GM21526 (cell line): Measurements from ENCODE around the gene LRFN2.

Experiments used
- ATAC-seq: cut with Tn5 transposase; IDR thresholded peaks from one replicate; pipeline ENCODE4 v1.9.1; 2021; ENCODE audit warnings: moderate library complexity; ENCODE audit not compliant: unreplicated experiment, low FRiP score

The LRFN2 gene

GRCh38 chr6:40520678-40521077, 66.5 kb downstream of the LRFN2 start:
- no peak for ATAC-seq

GRCh38 chr6:40520084-40520483, 67.1 kb downstream of the LRFN2 start:
- ATAC-seq = no peak

DNA sequence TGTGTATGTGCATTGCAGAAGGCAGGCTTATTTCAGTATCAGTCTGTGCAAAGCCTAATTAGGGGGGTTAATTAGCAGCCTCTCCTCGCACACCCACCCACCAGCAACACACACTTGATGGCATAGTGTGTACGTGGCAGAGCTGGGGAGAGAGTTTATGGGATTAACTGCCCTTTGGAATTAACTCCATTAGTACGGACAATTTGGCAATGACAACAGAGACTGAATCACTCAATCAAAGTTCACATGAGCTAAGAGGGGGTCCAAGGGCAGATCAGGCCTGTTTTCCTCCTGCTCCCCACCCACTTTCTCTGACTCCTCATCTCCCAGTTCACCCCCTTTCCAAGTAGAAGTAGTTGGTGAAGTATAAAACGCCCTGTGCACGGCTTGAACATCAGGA, 69.5 kb downstream of the LRFN2 start:
- ATAC-seq = no peak

DNA sequence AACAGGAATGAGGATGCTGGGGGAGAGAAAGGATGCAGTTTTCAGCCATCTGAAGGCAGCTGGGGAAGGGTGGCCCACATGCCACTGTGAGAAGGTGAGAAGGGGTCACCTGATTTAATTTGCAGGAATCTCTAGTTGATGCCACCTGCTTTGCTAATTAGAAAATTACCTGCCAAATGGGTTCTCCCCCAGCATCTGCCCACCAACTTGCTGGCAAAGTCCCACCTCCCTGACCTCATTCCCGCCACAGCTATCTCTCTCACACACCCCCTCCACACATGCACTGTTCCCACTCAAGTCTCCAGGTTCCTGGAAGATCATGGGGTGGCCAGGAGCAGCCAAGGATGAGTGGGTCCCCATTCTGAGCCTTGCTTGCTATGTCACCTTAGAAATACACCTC, 70.7 kb downstream of the LRFN2 start:
- no peak for ATAC-seq

DNA sequence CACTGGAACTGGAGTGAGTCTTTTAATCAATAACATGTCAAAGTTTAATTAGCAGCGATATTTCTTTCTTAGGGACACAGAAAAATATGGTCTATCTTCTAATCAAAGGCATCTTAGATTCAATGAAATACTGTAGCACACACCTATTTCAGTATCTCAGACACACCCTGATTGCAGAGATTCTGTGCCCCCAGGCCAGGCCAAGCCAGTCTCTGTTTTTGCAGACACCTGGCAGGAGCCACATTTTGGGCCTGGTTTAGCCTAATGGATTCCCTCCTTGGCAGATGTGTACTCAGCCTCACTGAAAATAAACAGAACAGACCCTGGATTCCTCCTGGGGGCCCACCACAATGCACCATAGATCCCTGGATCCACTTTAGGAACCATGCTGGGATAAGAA, 74.8 kb downstream of the LRFN2 start:
- no peak for ATAC-seq

DNA sequence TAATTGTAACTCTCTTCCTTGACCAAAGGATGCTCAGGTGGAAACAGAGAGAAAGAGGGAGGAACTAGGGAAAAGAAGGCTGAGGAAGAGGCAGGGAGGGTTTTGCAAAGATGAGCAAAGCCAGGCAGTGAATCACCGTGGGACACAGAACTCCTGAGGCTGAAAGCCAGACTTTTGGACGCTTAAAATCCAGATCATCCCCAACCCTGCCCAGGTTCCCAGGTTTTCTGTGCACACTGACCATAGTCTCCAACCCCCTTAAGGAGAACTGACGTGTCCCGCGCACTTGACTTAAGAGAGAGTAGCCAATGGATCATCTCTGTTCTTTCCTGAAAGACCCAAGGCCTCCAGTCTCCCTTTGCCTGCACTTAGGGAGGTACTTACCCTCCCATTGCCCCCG, 75.3 kb downstream of the LRFN2 start:
- ATAC-seq = no peak

DNA sequence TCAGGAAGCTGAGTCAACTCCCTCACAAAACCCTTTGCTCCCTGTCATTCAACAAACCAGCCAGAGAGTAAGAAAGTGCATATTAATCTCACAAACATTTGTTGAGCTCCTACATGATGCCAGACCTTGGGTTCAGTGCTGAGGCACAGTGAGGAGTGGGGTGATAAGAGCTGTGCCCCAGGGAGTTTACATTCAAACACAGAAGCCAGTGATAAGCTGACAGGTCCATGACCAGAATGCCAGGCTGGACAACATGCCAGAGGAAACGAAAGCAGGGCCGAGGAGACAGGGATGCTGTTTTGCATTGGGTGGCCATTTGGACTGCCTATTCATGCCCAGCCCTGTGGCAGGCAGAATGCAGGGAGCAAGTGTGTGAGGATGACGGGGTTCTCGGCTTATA, 76.7 kb downstream of the LRFN2 start:
- no peak for ATAC-seq

- no peak for ATAC-seq
Measured at GRCh38 chr6:40509716-40510260, 77.4 kb downstream of the LRFN2 start.

GRCh38 chr6:40509086-40509485, 78.1 kb downstream of the LRFN2 start:
- ATAC-seq = no peak

DNA sequence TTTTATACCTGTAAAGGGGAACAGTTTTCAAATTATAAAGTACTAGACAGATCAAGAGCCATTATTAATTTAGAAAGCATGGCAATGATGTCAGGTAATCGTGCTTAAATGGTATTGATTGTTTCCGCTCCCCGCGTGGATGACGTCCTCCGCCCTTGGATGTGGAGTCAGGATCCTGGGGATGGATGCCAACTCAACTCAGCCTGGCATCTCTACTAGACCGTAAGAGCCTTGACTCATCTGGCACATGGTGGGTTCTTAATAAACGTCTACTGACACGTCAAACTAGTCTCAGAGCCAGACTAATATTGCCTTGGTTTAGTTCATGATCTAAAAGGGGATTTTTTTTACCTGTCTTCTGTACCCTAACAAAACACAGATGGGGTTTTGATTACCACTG, 80.2 kb downstream of the LRFN2 start:
- no peak for ATAC-seq

GRCh38 chr6:40505191-40505810, 81.9 kb downstream of the LRFN2 start:
- no peak for ATAC-seq

DNA sequence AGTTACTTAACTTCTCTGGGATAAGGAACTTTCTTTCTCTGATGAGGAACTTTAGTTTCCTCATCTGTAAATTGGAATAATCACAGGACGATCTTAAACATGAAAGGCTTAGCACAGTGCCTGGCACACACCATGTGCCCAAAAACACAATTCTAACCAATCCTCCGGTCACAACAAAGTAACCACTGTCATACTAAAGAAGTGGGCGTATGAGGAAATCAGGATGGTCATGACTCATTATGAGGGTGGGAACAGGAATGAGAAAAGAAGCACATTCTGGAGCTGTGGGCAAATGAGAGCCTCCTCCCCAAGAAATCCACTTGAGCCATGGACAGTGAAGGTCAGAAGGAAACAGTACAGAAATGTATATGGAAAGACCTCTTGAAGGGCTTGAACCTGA, 82.9 kb downstream of the LRFN2 start:
- ATAC-seq = no peak

- no peak for ATAC-seq
Measured at GRCh38 chr6:40500227-40500626, 86.9 kb downstream of the LRFN2 start.

GRCh38 chr6:40499215-40499614, 87.9 kb downstream of the LRFN2 start:
- no peak for ATAC-seq

GRCh38 chr6:40498148-40498547, 89.0 kb downstream of the LRFN2 start:
- ATAC-seq = no peak

- ATAC-seq = no peak
Measured at GRCh38 chr6:40492187-40492586, 95.0 kb downstream of the LRFN2 start.

DNA sequence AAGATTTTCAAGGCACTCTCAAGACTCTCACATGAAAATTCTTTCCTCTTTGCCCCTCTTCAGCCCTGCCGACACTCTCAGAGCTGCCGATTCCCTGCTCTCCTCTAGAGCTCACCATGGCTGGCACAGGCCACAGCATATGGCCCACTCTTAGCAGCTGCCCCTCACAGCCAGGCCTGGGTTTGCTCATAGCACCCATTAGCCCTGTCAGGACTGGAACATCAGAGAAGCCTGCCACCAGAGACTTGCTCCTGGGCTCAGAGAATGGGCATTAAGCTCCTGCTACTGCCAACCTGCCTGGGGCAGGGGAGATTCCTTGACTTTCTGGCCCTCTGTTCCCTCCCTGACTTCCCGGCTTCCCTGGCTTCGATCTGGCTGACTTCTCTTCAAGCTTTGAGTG, 96.7 kb downstream of the LRFN2 start:
- no peak for ATAC-seq

DNA sequence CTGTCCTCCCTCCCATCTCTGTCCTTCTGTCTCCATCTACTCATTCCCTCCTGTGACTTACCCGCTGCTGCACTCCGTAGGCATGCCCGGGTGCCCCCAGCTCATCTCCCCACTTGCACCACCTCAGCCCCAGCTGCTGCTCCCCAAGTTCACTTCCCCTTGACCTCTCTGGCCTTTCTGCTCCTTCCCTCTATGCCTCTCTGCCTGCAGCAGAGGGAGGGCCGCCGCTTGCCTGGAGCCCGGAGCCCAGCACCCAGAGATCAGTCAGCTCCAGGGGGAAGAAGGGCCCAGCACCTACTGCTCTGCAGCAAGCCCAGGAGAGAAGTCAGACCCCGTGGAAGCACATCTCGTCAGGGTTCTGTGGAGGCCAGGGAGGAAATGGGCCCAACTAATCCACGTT, 97.4 kb downstream of the LRFN2 start:
- ATAC-seq = no peak

DNA sequence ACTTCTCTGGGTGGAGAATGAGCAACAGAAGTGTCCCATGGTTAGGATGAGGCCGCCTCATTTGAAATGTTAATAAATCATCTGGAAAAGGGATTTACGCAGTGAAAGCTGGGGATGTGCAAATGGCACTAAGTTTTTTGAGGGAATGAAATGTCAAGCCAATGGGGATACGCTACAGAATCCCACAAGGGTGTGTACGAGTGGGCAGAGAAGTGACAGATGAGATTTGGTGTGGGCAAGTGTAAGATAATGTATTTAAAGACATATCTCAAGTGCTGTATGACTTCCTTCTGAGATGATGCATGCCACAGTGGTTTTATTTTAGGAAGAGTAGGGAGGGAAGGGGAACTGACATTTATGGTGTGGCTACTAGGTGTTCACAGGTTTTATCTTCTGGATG, 100.6 kb downstream of the LRFN2 start:
- ATAC-seq = no peak

DNA sequence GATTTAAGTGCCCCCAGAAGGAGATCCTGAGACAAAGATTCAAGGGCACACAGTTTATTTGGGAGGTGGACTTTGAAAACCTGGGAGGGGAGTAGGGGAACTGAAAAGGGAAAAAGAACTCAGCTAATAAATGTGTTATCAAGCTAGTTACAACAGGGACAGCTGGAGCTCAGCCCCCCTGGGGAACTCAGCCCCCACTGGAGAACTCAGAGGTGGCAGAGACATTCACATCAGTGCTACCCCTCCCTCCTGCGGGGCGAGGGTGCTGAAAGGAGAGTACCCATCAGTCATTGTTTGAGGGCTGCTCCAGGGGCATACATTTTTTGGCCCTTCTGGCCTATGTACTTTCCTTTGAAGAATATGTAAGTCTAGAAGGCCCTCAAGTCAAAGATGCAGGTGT, 101.4 kb downstream of the LRFN2 start:
- ATAC-seq = no peak

DNA sequence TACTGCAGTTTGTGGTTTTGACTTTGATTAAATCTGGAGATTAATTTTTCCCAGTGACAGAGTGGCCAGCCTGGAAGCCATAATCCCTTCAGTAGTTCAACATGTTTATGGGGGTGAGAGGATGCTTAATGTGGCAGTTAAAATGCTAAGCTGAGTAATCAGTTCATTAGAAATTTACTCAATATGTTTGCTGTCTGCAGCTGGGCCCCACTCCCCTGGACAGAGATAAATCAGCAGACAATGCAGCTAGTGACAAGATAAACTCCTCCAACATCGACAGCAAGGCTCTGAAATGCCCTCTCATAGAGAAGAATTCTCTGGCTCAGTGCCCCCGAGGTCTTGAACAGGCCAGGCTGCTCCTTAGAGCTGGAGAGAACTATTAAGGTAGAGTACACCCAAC, 101.9 kb downstream of the LRFN2 start:
- ATAC-seq = no peak

DNA sequence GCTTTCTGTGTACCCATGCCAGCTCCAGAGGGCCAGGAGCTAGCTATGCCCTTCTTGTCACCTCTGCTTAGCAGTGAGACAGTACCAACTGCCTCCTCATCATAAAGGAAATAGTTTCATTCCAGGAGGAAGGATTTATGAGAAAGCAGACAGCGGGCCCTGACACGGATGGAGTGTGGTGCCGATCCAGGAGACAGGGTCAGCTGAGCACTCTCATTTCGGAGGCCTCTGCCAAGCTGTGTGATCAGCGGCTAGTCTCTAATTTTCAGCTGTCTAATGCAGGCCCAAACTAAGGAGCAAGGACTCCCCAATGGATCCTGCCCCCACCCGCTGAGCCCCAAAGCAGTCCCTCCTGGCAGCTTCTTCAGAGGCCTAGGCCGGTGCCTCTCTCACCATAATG, 103.1 kb downstream of the LRFN2 start:
- no peak for ATAC-seq

GRCh38 chr6:40482532-40482931, 104.6 kb downstream of the LRFN2 start:
- no peak for ATAC-seq
